ENCODE measurements around the gene KCTD4. TPM values are rescaled to one million over a fixed set of nuclear protein-coding genes. Genes with fewer than 3 reads are reported as not detected.
A peak's percentile ranks its signal among the peaks of the same experiment; 100 is the strongest.

The KCTD4 gene
- total and polyA plus RNA-seq, 8 donors = 0.08 to 0.20 TPM; not detected in 6

GRCh38 chr13:45224176-45224575 is 23.3 kb upstream of the KCTD4 start:
- DNase-seq (no peak), ATAC-seq (no peak)
- intact Hi-C loops (cut with DNase I) = no loop called here
- Histone ChIP-seq H3K4me1 (no peaks in the 10 kb centered on the region), H3K27me3 (no peaks in the 10 kb centered on the region), H3K4me3 (no peak overlapping the region), H3K27ac (no peak overlapping the region), H3K9me3 (no peaks in the 10 kb centered on the region), H3K36me3 (peaks cover 0 to 4% of the 10 kb centered on the region in 2 donors)
- TF ChIP-seq, protein P1, sequence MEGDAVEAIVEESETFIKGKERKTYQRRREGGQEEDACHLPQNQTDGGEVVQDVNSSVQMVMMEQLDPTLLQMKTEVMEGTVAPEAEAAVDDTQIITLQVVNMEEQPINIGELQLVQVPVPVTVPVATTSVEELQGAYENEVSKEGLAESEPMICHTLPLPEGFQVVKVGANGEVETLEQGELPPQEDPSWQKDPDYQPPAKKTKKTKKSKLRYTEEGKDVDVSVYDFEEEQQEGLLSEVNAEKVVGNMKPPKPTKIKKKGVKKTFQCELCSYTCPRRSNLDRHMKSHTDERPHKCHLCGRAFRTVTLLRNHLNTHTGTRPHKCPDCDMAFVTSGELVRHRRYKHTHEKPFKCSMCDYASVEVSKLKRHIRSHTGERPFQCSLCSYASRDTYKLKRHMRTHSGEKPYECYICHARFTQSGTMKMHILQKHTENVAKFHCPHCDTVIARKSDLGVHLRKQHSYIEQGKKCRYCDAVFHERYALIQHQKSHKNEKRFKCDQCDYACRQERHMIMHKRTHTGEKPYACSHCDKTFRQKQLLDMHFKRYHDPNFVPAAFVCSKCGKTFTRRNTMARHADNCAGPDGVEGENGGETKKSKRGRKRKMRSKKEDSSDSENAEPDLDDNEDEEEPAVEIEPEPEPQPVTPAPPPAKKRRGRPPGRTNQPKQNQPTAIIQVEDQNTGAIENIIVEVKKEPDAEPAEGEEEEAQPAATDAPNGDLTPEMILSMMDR (IDR thresholded peaks at IDR 0.05) = no peak

GRCh38 chr13:45222919-45223318 is 22.1 kb upstream of the KCTD4 start:
- no peak for DNase-seq

DNA sequence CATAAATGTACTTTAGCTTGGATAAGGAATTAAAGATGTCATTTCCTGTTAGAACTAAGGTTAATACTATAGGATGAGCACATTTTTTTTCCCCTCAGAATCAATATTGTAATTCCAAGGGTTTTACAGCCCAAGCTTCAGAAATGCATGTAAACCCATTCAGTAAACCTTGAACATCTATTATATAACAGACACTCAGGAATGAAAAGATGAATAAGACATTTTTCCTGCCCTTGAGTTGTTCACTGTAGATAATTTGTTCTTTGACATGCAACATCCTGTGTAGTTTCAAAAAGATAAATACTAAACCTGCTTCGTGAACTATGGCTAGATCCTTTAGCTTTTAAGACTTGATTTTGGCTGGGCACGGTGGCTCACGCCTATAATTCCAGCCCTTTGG is 21.7 kb upstream of the KCTD4 start:
- H3K4me1 ChIP-seq = no peaks in the 10 kb centered on the region
- no peaks in the 10 kb centered on the region for H3K36me3 ChIP-seq
- no peaks in the 10 kb centered on the region for H3K27me3 ChIP-seq
- no peak overlapping the region for H3K4me3 ChIP-seq
- H3K9me3 ChIP-seq = no peaks in the 10 kb centered on the region
- DNase-seq = no peak
- intact Hi-C loops (cut with DNase I) = no loop called here
- no peak for ATAC-seq
- TF ChIP-seq, protein P1 (IDR thresholded peaks at IDR 0.05) = no peak
- no peak overlapping the region for H3K27ac ChIP-seq

More at GRCh38 chr13:45222919-45223318, 22.1 kb upstream of the KCTD4 start:
- Histone ChIP-seq H3K36me3 (no peaks in the 10 kb centered on the region), H3K9me3 (no peaks in the 10 kb centered on the region), H3K27me3 (no peaks in the 10 kb centered on the region), H3K4me1 (no peaks in the 10 kb centered on the region), H3K4me3 (no peak overlapping the region), H3K27ac (no peak overlapping the region)
- ATAC-seq = no peak
- TF ChIP-seq, protein P1 (IDR thresholded peaks at IDR 0.05) = no peak
- intact Hi-C loops (cut with DNase I) = no loop called here

DNA sequence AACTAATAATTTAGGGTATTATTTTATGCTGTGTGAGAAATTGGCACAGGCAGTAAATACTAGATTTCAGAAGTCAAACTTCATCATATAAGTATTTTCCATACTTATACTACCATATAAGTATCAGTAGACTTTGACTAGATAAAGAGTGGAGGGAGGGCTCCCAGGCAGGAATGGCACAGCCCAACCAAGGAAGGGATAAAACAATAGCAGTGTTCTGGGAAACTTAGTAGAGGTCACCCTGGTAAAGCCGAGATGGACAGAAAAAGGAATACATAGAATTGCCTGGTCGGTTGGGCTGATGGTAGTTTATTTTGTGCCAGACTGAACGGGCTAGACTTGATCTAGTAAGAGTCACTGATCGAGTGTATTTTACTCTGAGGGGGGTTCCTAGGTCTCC is 19.6 kb upstream of the KCTD4 start:
- no peaks in the 10 kb centered on the region for H3K36me3 ChIP-seq
- TF ChIP-seq, protein P1 (IDR thresholded peaks at IDR 0.05) = no peak
- intact Hi-C loops (cut with DNase I) = no loop called here
- H3K27ac ChIP-seq = no peak overlapping the region
- H3K4me1 ChIP-seq = no peaks in the 10 kb centered on the region
- no peaks in the 10 kb centered on the region for H3K9me3 ChIP-seq
- ATAC-seq (no peak), DNase-seq (no peak)
- H3K27me3 ChIP-seq = no peaks in the 10 kb centered on the region
- no peak overlapping the region for H3K4me3 ChIP-seq

GRCh38 chr13:45219938-45220375 is 19.1 kb upstream of the KCTD4 start:
- no peaks in the 10 kb centered on the region for H3K9me3 ChIP-seq
- TF ChIP-seq, protein P1 (IDR thresholded peaks at IDR 0.05) = no peak
- H3K36me3 ChIP-seq = no peaks in the 10 kb centered on the region
- H3K4me1 ChIP-seq = no peaks in the 10 kb centered on the region
- no peaks in the 10 kb centered on the region for H3K27me3 ChIP-seq
- DNase-seq (no peak), ATAC-seq (peak; percentile 55)
- H3K27ac ChIP-seq = no peak overlapping the region
- H3K4me3 ChIP-seq = no peak overlapping the region
- intact Hi-C loops (cut with DNase I) = no loop called here

All from left lung (tissue), 10 donors.